Endothelial cell of umbilical vein (primary cell): ENCODE measurements around the gene ZNF121.

Experiments used
- EZH2 ChIP-seq: IDR thresholded peaks from 2 replicates; pipeline ENCODE4 v1.6.1; 2012; ENCODE audit warnings: borderline replicate concordance, low read depth, mild to moderate bottlenecking, moderate library complexity, low read length, inconsistent platforms; ENCODE audit not compliant: severe bottlenecking
- FOS ChIP-seq: IDR thresholded peaks from 2 replicates; pipeline ENCODE4 v1.6.1; 2011; ENCODE audit warnings: mild to moderate bottlenecking, low read length, moderate library complexity, borderline replicate concordance; ENCODE audit not compliant: insufficient read depth
- JUN ChIP-seq: IDR thresholded peaks from 2 replicates; pipeline ENCODE4 v1.6.1; 2011; ENCODE audit warnings: borderline replicate concordance, low read depth; ENCODE audit not compliant: insufficient read length, insufficient read depth
- MYC ChIP-seq: IDR thresholded peaks from one replicate; pipeline ENCODE4 v1.6.1; 2011; ENCODE audit warnings: mild to moderate bottlenecking, low read depth, low read length
- POLR2A ChIP-seq: IDR thresholded peaks from 2 replicates; pipeline ENCODE4 v1.6.1; 2012; ENCODE audit warnings: low read depth, mild to moderate bottlenecking, control low read depth, low read length
- POLR2AphosphoS5 ChIP-seq: IDR thresholded peaks from 2 replicates; pipeline ENCODE4 v1.6.1; 2012; ENCODE audit warnings: low read depth, mild to moderate bottlenecking, control low read depth, low read length, moderate library complexity; ENCODE audit not compliant: insufficient read depth
- TF ChIP-seq, protein P1 (sequence below), 2 donors: IDR thresholded peaks; 1 replicate in 1 of 2; 2 replicates in 1 of 2; pipeline ENCODE4 v1.5.1; 2011; ENCODE audit warnings: low read length in 2 of 2, mild to moderate bottlenecking in 2 of 2, moderate library complexity in 2 of 2, control low read depth in 1 of 2, inconsistent platforms in 1 of 2, low read depth in 1 of 2; ENCODE audit not compliant: insufficient read depth in 1 of 2; ENCODE audit errors: extremely low read depth in 1 of 2
- TF ChIP-seq, protein P2 (sequence below): IDR thresholded peaks from 2 replicates; pipeline ENCODE4 v1.6.1; 2011; ENCODE audit not compliant: insufficient read depth, insufficient read length

DNA sequence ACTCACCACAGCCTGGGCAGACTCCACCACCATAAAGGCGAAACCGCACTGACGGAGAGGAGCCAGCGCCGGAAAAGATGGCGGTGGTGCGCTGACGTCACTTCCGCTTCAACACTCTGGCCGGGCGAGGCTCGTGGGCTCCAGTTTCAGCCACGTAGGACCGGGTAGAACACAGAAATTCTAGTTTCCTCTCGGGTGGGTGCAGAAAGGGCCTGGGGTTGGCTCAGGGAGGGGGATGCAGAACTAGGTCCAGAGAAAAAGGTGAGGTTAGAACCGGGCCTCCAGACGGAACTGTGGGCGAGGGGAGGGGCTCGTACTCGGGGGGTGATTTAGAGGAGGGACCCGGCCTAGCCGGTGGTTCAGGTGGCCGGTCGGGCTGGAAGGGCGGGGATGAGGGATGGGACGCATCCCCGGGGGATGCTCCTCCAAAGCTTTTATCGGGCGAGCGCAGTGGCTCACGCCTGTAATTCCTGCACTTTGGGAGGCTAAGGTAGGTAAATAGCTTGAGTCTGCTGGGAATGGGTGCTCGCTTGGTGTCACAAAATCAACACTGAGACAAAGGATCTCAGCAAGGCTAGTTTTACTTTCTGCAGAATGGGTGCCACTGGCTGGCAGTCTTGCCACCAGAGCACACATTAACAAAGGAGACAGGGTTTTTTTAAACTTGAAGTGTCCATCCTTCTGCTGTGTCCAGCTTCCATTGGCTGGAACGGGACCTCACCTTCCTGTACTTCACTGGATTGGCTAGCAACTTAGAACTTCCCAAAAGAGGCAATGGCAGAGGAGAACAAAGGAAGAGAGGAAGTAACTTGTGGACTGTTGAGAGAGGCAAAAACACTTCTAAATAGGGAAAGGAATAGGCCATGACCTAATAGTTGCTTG lies 37.1 kb upstream of the ZNF121 start, which contains the start of gene ZNF561:
- TF ChIP-seq, protein P1, sequence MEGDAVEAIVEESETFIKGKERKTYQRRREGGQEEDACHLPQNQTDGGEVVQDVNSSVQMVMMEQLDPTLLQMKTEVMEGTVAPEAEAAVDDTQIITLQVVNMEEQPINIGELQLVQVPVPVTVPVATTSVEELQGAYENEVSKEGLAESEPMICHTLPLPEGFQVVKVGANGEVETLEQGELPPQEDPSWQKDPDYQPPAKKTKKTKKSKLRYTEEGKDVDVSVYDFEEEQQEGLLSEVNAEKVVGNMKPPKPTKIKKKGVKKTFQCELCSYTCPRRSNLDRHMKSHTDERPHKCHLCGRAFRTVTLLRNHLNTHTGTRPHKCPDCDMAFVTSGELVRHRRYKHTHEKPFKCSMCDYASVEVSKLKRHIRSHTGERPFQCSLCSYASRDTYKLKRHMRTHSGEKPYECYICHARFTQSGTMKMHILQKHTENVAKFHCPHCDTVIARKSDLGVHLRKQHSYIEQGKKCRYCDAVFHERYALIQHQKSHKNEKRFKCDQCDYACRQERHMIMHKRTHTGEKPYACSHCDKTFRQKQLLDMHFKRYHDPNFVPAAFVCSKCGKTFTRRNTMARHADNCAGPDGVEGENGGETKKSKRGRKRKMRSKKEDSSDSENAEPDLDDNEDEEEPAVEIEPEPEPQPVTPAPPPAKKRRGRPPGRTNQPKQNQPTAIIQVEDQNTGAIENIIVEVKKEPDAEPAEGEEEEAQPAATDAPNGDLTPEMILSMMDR (IDR thresholded peaks at IDR 0.05; ENCODE audit: extremely low read depth in 1 of 2, insufficient read depth in 1 of 2, low read depth in 1 of 2, low read length in 2 of 2): no peak
- peak; percentile 83 for TF ChIP-seq POLR2A
- TF ChIP-seq EZH2: no peak
- peak; percentile 79 for TF ChIP-seq POLR2AphosphoS5
- no peak for TF ChIP-seq FOS
- TF ChIP-seq, protein P2, sequence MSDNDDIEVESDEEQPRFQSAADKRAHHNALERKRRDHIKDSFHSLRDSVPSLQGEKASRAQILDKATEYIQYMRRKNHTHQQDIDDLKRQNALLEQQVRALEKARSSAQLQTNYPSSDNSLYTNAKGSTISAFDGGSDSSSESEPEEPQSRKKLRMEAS: no peak
- TF ChIP-seq JUN: peak; percentile 61
- no peak for TF ChIP-seq MYC
